Urothelium cell line (cell line): ENCODE data around the gene STAT1.
"Not testable (repeated sequence)": the region's sequence is repeated elsewhere in the genome, so short reads cannot be mapped to it uniquely, and the experiment has no call there.

ENCODE experiments used
- DNase-seq: peaks from one replicate; pipeline ENCODE4 v3.0.0; 2011; ENCODE audit warnings: low spot score, mixed read lengths
- FAIRE-seq: peaks from 2 replicates; lab custom pipeline; 2011; peaks lifted over from hg19 to GRCh38; lab: Jason Lieb, UNC

The STAT1 gene

GRCh38 chr2:191009541-191010374 lies 4.2 kb downstream of the STAT1 start:
- FAIRE-seq = no peak

GRCh38 chr2:191008286-191008685 lies 5.7 kb downstream of the STAT1 start:
- FAIRE-seq (no peak), DNase-seq (no peak)

More at GRCh38 chr2:191009541-191010374, 4.2 kb downstream of the STAT1 start:
- DNase-seq = no peak

GRCh38 chr2:191006997-191007783 lies 6.8 kb downstream of the STAT1 start:
- FAIRE-seq = no peak
- DNase-seq = no peak

GRCh38 chr2:191006297-191006696 lies 7.7 kb downstream of the STAT1 start:
- FAIRE-seq = no peak
- no peak for DNase-seq

- peak; percentile 20 for FAIRE-seq
Measured at GRCh38 chr2:191003405-191004309, 10.3 kb downstream of the STAT1 start.

DNA sequence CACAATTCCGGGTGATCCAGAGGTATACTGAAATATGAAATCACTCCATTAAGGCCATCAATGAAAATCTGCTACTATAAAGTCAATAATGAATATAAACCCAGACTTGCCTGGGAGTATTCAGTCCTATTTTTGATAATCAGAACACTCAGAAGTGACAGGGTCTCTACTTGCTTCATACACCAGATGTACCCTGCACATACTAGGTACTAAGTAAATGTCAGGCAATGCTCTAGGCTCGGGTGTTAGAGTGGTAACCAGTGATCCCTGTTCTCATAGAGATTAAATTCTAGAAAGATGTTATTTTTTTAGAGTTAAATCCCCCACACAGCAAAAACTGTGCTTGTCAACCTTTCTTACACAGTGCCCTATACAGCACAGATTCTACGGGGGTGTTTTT lies 12.3 kb downstream of the STAT1 start:
- FAIRE-seq = no peak

More at GRCh38 chr2:191003405-191004309, 10.3 kb downstream of the STAT1 start:
- no peak for DNase-seq

GRCh38 chr2:191001032-191001431 lies 12.9 kb downstream of the STAT1 start:
- DNase-seq (no peak), FAIRE-seq (no peak)

More for the DNA sequence above, 12.3 kb downstream of the STAT1 start:
- DNase-seq = no peak

- FAIRE-seq = no peak
- DNase-seq = no peak
Measured at GRCh38 chr2:190999949-191000665, 13.9 kb downstream of the STAT1 start.

GRCh38 chr2:190999058-190999457 lies 14.9 kb downstream of the STAT1 start:
- FAIRE-seq (no peak), DNase-seq (no peak)

DNA sequence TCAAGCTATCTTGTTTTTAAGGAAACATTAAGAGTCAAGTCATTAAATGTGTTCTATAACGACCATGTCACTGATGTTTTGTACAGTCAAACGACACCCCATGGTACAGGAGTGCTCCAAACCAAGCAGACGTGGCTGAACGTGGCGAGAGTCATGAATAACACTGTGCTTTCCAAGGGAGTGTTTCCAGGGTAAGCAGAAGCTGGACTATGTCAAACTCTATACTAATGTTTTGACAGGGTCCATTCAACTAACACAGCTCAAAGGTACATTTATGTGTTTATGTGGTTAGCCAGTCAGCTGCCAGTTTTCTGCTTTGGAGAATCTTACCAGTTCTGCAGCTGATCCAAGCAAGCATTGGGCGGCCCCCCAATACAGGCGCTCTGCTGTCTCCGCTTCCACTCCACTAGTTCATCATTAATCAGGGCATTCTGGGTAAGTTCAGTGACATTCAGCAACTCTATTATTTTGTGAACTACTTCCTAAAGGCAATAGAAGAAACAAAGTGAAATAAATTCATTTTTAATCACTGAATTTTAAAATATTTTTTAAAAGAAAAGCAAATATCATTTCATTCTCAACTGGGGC lies 16.4 kb downstream of the STAT1 start:
- DNase-seq (no peak), FAIRE-seq (no peak)

DNA sequence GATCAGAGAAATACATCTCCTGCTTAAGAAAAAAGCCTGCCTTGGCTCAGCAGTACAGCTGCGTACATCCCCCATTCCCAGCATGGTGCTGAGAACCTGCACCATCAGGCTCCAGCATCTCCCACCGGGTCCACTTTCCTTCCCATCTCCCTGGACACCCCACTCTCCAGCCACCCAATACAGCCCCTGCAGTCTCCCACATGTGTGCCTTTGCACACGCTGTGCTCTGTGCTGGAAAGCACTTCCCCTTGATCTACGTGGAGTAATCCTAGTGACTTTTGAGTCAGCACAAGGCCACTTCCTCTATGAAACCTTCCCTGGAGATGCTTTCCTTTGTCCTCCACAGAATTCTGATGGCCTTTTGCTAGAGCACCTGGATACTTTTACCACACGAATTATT lies 17.0 kb downstream of the STAT1 start:
- FAIRE-seq (no peak), DNase-seq (no peak)

DNA sequence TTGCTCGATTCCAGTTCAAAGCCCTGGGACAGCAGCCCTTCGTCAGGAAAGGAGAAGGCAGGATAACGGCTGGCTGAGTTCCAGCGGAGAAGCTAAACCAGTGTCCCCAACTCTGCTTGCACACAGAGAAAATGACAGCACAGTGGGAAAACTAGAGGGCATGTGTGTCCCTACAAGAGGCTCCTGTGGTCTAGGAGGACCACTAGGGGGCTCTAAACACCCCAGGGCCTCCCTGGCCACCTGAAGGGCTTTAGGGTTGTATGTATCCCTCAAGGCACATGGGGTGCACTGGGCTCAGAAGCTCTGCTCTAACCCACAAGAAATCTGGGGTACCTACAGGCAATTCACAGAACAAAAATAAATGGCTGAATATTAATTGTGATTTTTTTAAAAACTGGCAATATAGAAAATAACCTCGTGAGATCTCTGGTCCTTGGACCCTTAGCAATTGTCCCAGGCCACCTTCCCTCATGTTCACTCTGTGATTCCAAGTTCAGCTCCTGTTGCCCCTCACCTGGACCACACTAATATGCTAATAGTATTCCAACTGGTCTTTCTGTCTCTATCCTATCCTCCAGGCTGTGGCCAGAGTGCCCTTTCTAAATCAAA lies 17.5 kb downstream of the STAT1 start:
- DNase-seq (peak; percentile 72), FAIRE-seq (no peak)

DNA sequence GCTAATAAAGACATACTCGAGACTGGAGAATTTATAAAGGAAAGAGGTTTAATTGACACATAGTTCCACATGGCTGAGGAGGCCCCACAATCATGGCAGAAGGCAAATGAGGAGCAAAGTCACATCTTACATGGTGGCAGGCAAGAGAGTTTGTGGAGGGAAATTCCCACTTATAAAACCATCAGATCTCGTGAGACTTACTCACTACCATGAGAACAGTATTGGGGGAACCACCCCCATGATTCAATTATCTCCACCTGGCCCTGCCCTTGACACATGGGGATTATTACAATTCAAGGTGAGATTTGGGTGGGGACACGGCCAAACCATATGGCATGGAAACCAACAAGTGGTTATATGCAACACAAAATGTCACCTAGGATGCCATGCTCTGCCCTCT lies 18.7 kb downstream of the STAT1 start:
- FAIRE-seq, DNase-seq: not testable (repeated sequence)

DNA sequence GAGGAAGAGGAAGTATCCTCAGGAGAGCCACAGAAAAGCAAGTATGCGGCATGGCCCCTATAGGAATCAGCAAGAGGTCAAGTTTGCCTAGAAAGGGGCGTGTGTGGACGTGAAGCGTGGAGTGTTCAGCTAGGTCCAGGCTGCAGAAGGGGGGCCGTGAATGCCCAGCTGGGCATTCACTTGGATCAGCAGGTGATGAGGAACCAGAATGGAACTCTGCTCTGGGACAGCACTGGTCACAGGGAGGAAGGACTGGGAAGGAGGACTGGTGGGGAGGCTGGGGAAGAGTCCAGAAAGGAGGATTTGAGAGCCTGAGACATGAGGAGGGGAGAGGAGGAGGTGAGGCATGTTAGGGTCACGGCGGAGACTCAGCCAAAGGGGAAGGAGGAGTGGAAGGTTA lies 19.8 kb downstream of the STAT1 start:
- DNase-seq = no peak
- FAIRE-seq = no peak

DNA sequence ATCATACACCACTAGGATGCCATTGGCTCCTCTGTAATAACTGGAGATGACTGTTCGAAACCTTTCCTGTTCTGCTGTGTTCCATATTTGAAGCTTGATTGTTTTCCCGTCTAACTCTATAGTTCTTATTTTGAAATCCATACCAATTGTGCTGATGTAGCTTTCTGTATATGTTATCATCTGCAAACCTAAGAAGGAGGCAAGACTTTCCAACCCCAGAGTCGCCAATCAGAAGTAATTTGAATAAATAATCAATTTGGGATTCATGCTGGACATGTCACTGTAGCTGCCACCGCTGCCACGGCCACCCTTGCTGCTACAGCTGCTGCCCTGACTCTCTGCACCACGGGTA lies 20.7 kb downstream of the STAT1 start:
- no peak for DNase-seq
- FAIRE-seq = no peak

DNA sequence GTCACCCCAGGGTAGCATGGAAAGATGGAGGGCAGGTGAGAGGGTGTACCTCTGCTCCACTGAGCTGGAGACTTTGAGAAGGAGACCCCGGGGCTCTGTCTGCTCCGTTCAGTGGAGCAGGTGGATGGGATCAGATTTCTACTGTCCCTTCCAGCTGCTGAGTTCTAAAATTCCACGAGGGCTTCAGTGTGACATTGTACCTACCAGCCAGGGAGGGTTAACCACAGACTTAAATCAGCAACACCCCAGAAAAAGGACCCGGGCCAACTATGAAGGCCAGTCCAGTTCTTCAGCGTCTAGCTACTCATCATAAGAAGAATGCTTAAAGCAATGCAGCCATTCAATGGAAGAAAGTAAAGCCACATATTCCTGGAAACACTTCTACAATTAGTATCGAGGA lies 23.8 kb downstream of the STAT1 start:
- FAIRE-seq = no peak

GRCh38 chr2:190988910-190989309 lies 25.1 kb downstream of the STAT1 start:
- DNase-seq = no peak
- FAIRE-seq = no peak

More for the DNA sequence above, 23.8 kb downstream of the STAT1 start:
- no peak for DNase-seq

DNA sequence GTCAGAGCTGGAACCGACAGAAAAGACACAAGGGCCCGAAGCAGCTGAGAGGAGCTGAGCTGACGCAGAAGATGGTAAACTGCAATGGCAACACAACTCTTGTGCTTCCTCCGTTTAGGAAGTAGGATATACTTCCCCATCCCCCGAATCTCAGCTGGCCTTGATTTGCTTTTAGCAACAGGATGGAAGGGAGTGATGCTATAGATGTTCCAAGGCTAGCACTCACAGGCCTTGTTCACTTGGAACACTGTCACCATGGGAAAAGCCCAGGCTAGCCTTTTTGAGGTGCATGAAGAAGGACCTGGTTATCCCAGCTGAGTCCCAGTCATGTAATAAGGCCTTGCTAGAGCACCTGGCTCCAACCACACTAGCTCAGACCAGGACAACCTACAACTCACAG lies 26.0 kb downstream of the STAT1 start:
- FAIRE-seq = no peak
- no peak for DNase-seq

GRCh38 chr2:190987116-190987515 lies 26.9 kb downstream of the STAT1 start:
- no peak for FAIRE-seq
- DNase-seq = no peak
